Measurements from ENCODE around the gene RNF26. TPM values are rescaled to one million over a fixed set of nuclear protein-coding genes. Genes with fewer than 3 reads are reported as not detected.

Gene RNF26
- polyA plus RNA-seq, 2 donors, result 7.4 to 16.2 TPM

GRCh38 chr11:119340335-119341221 lies 6.3 kb downstream of the RNF26 start, which contains the start of gene C1QTNF5:
C1QTNF5 (minus strand) TSS chr11:119340883; CDS start chr11:119340397, 486 bp downstream.
- Histone ChIP-seq H3K27ac (ENCODE audit: low read depth in 2 of 2, low read length in 1 of 2) (peak within 1 kb of the TSS; percentile 63 to 82), H3K36me3 (ENCODE audit: control insufficient read depth in 2 of 2, insufficient read depth in 2 of 2, low read length in 1 of 2) (peaks cover 0 to 9% of the 10 kb centered on the region in 2 donors), H3K9me3 (ENCODE audit: control insufficient read depth in 2 of 2, insufficient read depth in 1 of 2, low read depth in 1 of 2, low read length in 1 of 2) (no peaks in the 10 kb centered on the region), H3K4me1 (ENCODE audit: control insufficient read depth in 2 of 2, insufficient read depth in 2 of 2, low read length in 1 of 2) (peaks cover 9 to 22% of the 10 kb centered on the region in 2 donors), H3K27me3 (ENCODE audit: control insufficient read depth in 1 of 2, insufficient read depth in 2 of 2, low read length in 2 of 2) (no peaks in the 10 kb centered on the region), H3K4me3 (ENCODE audit: low read depth in 1 of 2, low read length in 2 of 2) (peak within 1 kb of the TSS; percentile 37 to 38)
- 5 to 10% methylated on average over 25 to 53 of the region's 53 CpGs for WGBS, 2 donors

- Histone ChIP-seq H3K27me3 (ENCODE audit: control insufficient read depth in 1 of 2, insufficient read depth in 2 of 2, low read length in 2 of 2) (no peaks in the 10 kb centered on the region), H3K27ac (ENCODE audit: low read depth in 2 of 2, low read length in 1 of 2) (peak overlapping the region; percentile 63), H3K4me1 (ENCODE audit: control insufficient read depth in 2 of 2, insufficient read depth in 2 of 2, low read length in 1 of 2) (peaks cover 7 to 14% of the 10 kb centered on the region in 2 donors), H3K9me3 (ENCODE audit: control insufficient read depth in 2 of 2, insufficient read depth in 1 of 2, low read depth in 1 of 2, low read length in 1 of 2) (no peaks in the 10 kb centered on the region), H3K36me3 (ENCODE audit: control insufficient read depth in 2 of 2, insufficient read depth in 2 of 2, low read length in 1 of 2) (peaks cover 0 to 4% of the 10 kb centered on the region in 2 donors), H3K4me3 (ENCODE audit: low read depth in 1 of 2, low read length in 2 of 2) (no peak overlapping the region)
- WGBS, 2 donors, result 48 to 59% methylated on average over 12 to 16 of the region's 16 CpGs
Measured at GRCh38 chr11:119341222-119342022, 7.1 kb downstream of the RNF26 start.

- Histone ChIP-seq H3K27ac (ENCODE audit: low read depth in 2 of 2, low read length in 1 of 2) (no peak overlapping the region), H3K9me3 (ENCODE audit: control insufficient read depth in 2 of 2, insufficient read depth in 1 of 2, low read depth in 1 of 2, low read length in 1 of 2) (no peaks in the 10 kb centered on the region), H3K36me3 (ENCODE audit: control insufficient read depth in 2 of 2, insufficient read depth in 2 of 2, low read length in 1 of 2) (no peaks in the 10 kb centered on the region), H3K4me1 (ENCODE audit: control insufficient read depth in 2 of 2, insufficient read depth in 2 of 2, low read length in 1 of 2) (peaks cover 7 to 12% of the 10 kb centered on the region in 2 donors), H3K27me3 (ENCODE audit: control insufficient read depth in 1 of 2, insufficient read depth in 2 of 2, low read length in 2 of 2) (no peaks in the 10 kb centered on the region), H3K4me3 (ENCODE audit: low read depth in 1 of 2, low read length in 2 of 2) (no peak overlapping the region)
- 65 to 71% methylated on average over 7 of the region's 7 CpGs for WGBS, 2 donors
Measured at GRCh38 chr11:119342023-119342300, 7.6 kb downstream of the RNF26 start.

- no peak overlapping the region for H3K27ac ChIP-seq (ENCODE audit: low read depth in 2 of 2, low read length in 1 of 2)
- peaks cover 7 to 12% of the 10 kb centered on the region in 2 donors for H3K4me1 ChIP-seq (ENCODE audit: control insufficient read depth in 2 of 2, insufficient read depth in 2 of 2, low read length in 1 of 2)
- H3K36me3 ChIP-seq (ENCODE audit: control insufficient read depth in 2 of 2, insufficient read depth in 2 of 2, low read length in 1 of 2), result no peaks in the 10 kb centered on the region
- no peak overlapping the region for H3K4me3 ChIP-seq (ENCODE audit: low read depth in 1 of 2, low read length in 2 of 2)
- H3K27me3 ChIP-seq (ENCODE audit: control insufficient read depth in 1 of 2, insufficient read depth in 2 of 2, low read length in 2 of 2), result no peaks in the 10 kb centered on the region
- H3K9me3 ChIP-seq (ENCODE audit: control insufficient read depth in 2 of 2, insufficient read depth in 1 of 2, low read depth in 1 of 2, low read length in 1 of 2), result no peaks in the 10 kb centered on the region
- WGBS, 2 donors, result 80 to 81% methylated on average over 10 of the region's 10 CpGs
Measured at GRCh38 chr11:119342362-119343130, 8.2 kb downstream of the RNF26 start.

GRCh38 chr11:119343726-119344125 lies 9.4 kb downstream of the RNF26 start:
- 83 to 87% methylated on average over 5 to 7 of the region's 7 CpGs for WGBS, 2 donors
- no peaks in the 10 kb centered on the region for H3K27me3 ChIP-seq (ENCODE audit: control insufficient read depth in 1 of 2, insufficient read depth in 2 of 2, low read length in 2 of 2)
- H3K9me3 ChIP-seq (ENCODE audit: control insufficient read depth in 2 of 2, insufficient read depth in 1 of 2, low read depth in 1 of 2, low read length in 1 of 2), result no peaks in the 10 kb centered on the region
- H3K36me3 ChIP-seq (ENCODE audit: control insufficient read depth in 2 of 2, insufficient read depth in 2 of 2, low read length in 1 of 2), result no peaks in the 10 kb centered on the region
- no peak overlapping the region for H3K27ac ChIP-seq (ENCODE audit: low read depth in 2 of 2, low read length in 1 of 2)
- H3K4me1 ChIP-seq (ENCODE audit: control insufficient read depth in 2 of 2, insufficient read depth in 2 of 2, low read length in 1 of 2), result peaks cover 5 to 12% of the 10 kb centered on the region in 2 donors
- H3K4me3 ChIP-seq (ENCODE audit: low read depth in 1 of 2, low read length in 2 of 2), result no peak overlapping the region

GRCh38 chr11:119344291-119345010 lies 10.1 kb downstream of the RNF26 start:
- no peaks in the 10 kb centered on the region for H3K9me3 ChIP-seq (ENCODE audit: control insufficient read depth in 2 of 2, insufficient read depth in 1 of 2, low read depth in 1 of 2, low read length in 1 of 2)
- H3K4me3 ChIP-seq (ENCODE audit: low read depth in 1 of 2, low read length in 2 of 2), result no peak overlapping the region
- 76 to 78% methylated on average over 14 of the region's 14 CpGs for WGBS, 2 donors
- no peaks in the 10 kb centered on the region for H3K36me3 ChIP-seq (ENCODE audit: control insufficient read depth in 2 of 2, insufficient read depth in 2 of 2, low read length in 1 of 2)
- no peak overlapping the region for H3K27ac ChIP-seq (ENCODE audit: low read depth in 2 of 2, low read length in 1 of 2)
- H3K4me1 ChIP-seq (ENCODE audit: control insufficient read depth in 2 of 2, insufficient read depth in 2 of 2, low read length in 1 of 2), result peaks cover 4 to 8% of the 10 kb centered on the region in 2 donors
- no peaks in the 10 kb centered on the region for H3K27me3 ChIP-seq (ENCODE audit: control insufficient read depth in 1 of 2, insufficient read depth in 2 of 2, low read length in 2 of 2)

- no peak overlapping the region for H3K4me3 ChIP-seq (ENCODE audit: low read depth in 1 of 2, low read length in 2 of 2)
- H3K27ac ChIP-seq (ENCODE audit: low read depth in 2 of 2, low read length in 1 of 2), result no peak overlapping the region
- H3K4me1 ChIP-seq (ENCODE audit: control insufficient read depth in 2 of 2, insufficient read depth in 2 of 2, low read length in 1 of 2), result peaks cover under 1 to 5% of the 10 kb centered on the region in 2 donors
- 88 to 89% methylated on average over 12 of the region's 12 CpGs for WGBS, 2 donors
- H3K9me3 ChIP-seq (ENCODE audit: control insufficient read depth in 2 of 2, insufficient read depth in 1 of 2, low read depth in 1 of 2, low read length in 1 of 2), result no peaks in the 10 kb centered on the region
- no peaks in the 10 kb centered on the region for H3K36me3 ChIP-seq (ENCODE audit: control insufficient read depth in 2 of 2, insufficient read depth in 2 of 2, low read length in 1 of 2)
- H3K27me3 ChIP-seq (ENCODE audit: control insufficient read depth in 1 of 2, insufficient read depth in 2 of 2, low read length in 2 of 2), result no peaks in the 10 kb centered on the region
Measured at GRCh38 chr11:119345685-119346084, 11.4 kb downstream of the RNF26 start.

GRCh38 chr11:119346605-119347004 lies 12.3 kb downstream of the RNF26 start, which contains the start of gene MFRP:
MFRP (minus strand) TSS chr11:119346705; CDS start chr11:119346513, 192 bp downstream.
- H3K4me3 ChIP-seq (ENCODE audit: low read depth in 1 of 2, low read length in 2 of 2), result no peak within 1 kb of the TSS
- 52 to 59% methylated on average over 6 of the region's 6 CpGs for WGBS, 2 donors
- H3K36me3 ChIP-seq (ENCODE audit: control insufficient read depth in 2 of 2, insufficient read depth in 2 of 2, low read length in 1 of 2), result no peaks in the 10 kb centered on the region
- H3K27ac ChIP-seq (ENCODE audit: low read depth in 2 of 2, low read length in 1 of 2), result no peak within 1 kb of the TSS
- no peaks in the 10 kb centered on the region for H3K4me1 ChIP-seq (ENCODE audit: control insufficient read depth in 2 of 2, insufficient read depth in 2 of 2, low read length in 1 of 2)
- H3K9me3 ChIP-seq (ENCODE audit: control insufficient read depth in 2 of 2, insufficient read depth in 1 of 2, low read depth in 1 of 2, low read length in 1 of 2), result no peaks in the 10 kb centered on the region
- H3K27me3 ChIP-seq (ENCODE audit: control insufficient read depth in 1 of 2, insufficient read depth in 2 of 2, low read length in 2 of 2), result no peaks in the 10 kb centered on the region
